Progenitor cell of endocrine pancreas (in vitro differentiated cells): ENCODE data around the gene KIF25. TPM values are rescaled to one million over a fixed set of nuclear protein-coding genes. Genes with fewer than 3 reads are reported as not detected.
A peak's percentile ranks its signal among the peaks of the same experiment; 100 is the strongest.
"Not testable (repeated sequence)": the region's sequence is repeated elsewhere in the genome, so short reads cannot be mapped to it uniquely, and the experiment has no call there.

Experiments
- DNase-seq: peaks from one replicate; pipeline ENCODE4 v3.0.0; 2021; ENCODE audit warnings: low spot score; ENCODE audit not compliant: unreplicated experiment
- H3K27ac Mint-ChIP-seq: 2 replicates; pipeline ENCODE4 v1.8.0; 2021; ENCODE audit warnings: mild to moderate bottlenecking, moderate library complexity, mixed read lengths
- H3K27me3 Mint-ChIP-seq: 2 replicates; pipeline ENCODE4 v1.8.0; 2021; ENCODE audit warnings: mixed read lengths
- H3K36me3 Mint-ChIP-seq: 2 replicates; pipeline ENCODE4 v1.8.0; 2022; ENCODE audit warnings: mixed read lengths; ENCODE audit not compliant: insufficient read depth
- H3K4me1 Mint-ChIP-seq: 2 replicates; pipeline ENCODE4 v1.8.0; 2021; ENCODE audit warnings: low read depth, mixed read lengths
- H3K4me3 Mint-ChIP-seq: 2 replicates; pipeline ENCODE4 v1.8.0; 2021; ENCODE audit warnings: low read depth, mild to moderate bottlenecking, moderate library complexity, mixed read lengths
- H3K9me3 Mint-ChIP-seq: 2 replicates; pipeline ENCODE4 v1.8.0; 2021; ENCODE audit warnings: low read depth, mixed read lengths
- CTCF ChIP-seq: fragments of 200-600 bp; sonication (generic); IDR thresholded peaks from one replicate; pipeline ENCODE4 v1.5.0; 2021; ENCODE audit warnings: antibody characterized with exemption, mild to moderate bottlenecking; ENCODE audit not compliant: unreplicated experiment
- total RNA-seq: library from RNA; stranded (reverse); gene quantifications from 2 replicates; pipeline ENCODE4 v1.2.1, GENCODE V29; 2021

The KIF25 gene
- total RNA-seq, 1 donor from 2014 or later, result not detected

- H3K36me3 Mint-ChIP-seq, result peaks cover 8% of the 10 kb centered on the region
- peak overlapping the region; percentile 5 for H3K27ac Mint-ChIP-seq
Observed at GRCh38 chr6:167974640-167975344, 22.7 kb upstream of the KIF25 start.

GRCh38 chr6:167975458-167975857, 22.0 kb upstream of the KIF25 start:
- TF ChIP-seq CTCF, result no peak
- peaks cover 4% of the 10 kb centered on the region for H3K36me3 Mint-ChIP-seq
- H3K27ac Mint-ChIP-seq, result peak overlapping the region; percentile 87
- DNase-seq, result no peak
- peaks cover 28% of the 10 kb centered on the region for H3K4me1 Mint-ChIP-seq
- H3K4me3 Mint-ChIP-seq, result no peak overlapping the region
- H3K27me3 Mint-ChIP-seq, result no peaks in the 10 kb centered on the region
- H3K9me3 Mint-ChIP-seq, result no peaks in the 10 kb centered on the region

More at GRCh38 chr6:167974640-167975344, 22.7 kb upstream of the KIF25 start:
- TF ChIP-seq CTCF, result no peak
- no peak overlapping the region for H3K4me3 Mint-ChIP-seq
- peaks cover 28% of the 10 kb centered on the region for H3K4me1 Mint-ChIP-seq
- no peak for DNase-seq
- H3K9me3 Mint-ChIP-seq, result no peaks in the 10 kb centered on the region
- no peaks in the 10 kb centered on the region for H3K27me3 Mint-ChIP-seq

GRCh38 chr6:167976116-167976657, 21.3 kb upstream of the KIF25 start:
- H3K4me1 Mint-ChIP-seq, result peaks cover 28% of the 10 kb centered on the region
- H3K27ac Mint-ChIP-seq, result not testable (repeated sequence)

GRCh38 chr6:167976708-167977107, 20.8 kb upstream of the KIF25 start:
- no peak for TF ChIP-seq CTCF
- no peak overlapping the region for H3K4me3 Mint-ChIP-seq
- H3K27me3 Mint-ChIP-seq, result no peaks in the 10 kb centered on the region
- peaks cover 2% of the 10 kb centered on the region for H3K36me3 Mint-ChIP-seq
- peaks cover 28% of the 10 kb centered on the region for H3K4me1 Mint-ChIP-seq
- no peak for DNase-seq
- no peak overlapping the region for H3K27ac Mint-ChIP-seq
- H3K9me3 Mint-ChIP-seq, result no peaks in the 10 kb centered on the region

More at GRCh38 chr6:167976116-167976657, 21.3 kb upstream of the KIF25 start:
- not testable (repeated sequence) for H3K9me3 Mint-ChIP-seq, DNase-seq, H3K4me3 Mint-ChIP-seq, H3K27me3 Mint-ChIP-seq, H3K36me3 Mint-ChIP-seq

- Mint-ChIP-seq H3K27me3 (no peaks in the 10 kb centered on the region), H3K27ac (no peak overlapping the region), H3K36me3 (no peaks in the 10 kb centered on the region), H3K4me1 (peaks cover 28% of the 10 kb centered on the region), H3K4me3 (no peak overlapping the region), H3K9me3 (no peaks in the 10 kb centered on the region)
- no peak for DNase-seq
- no peak for TF ChIP-seq CTCF
Observed at GRCh38 chr6:167977717-167978467, 19.6 kb upstream of the KIF25 start.
